Spleen (tissue), 11 donors: Measurements from ENCODE around the gene MOCS1. TPM values are rescaled to one million over a fixed set of nuclear protein-coding genes. Genes with fewer than 3 reads are reported as not detected.

ENCODE experiments used
- DNase-seq: peaks from one replicate; pipeline ENCODE4 v3.0.0-alpha.2; 2020
- H3K27ac ChIP-seq, 8 donors: fragments of 200-600 bp; sonication (generic) in 7 of 8; 1 replicate in 4 of 8; 2 replicates in 4 of 8; pipeline versions ENCODE4 v1.5.0 to v1.8.0; 2016 to 2021; ENCODE audit warnings: inconsistent platforms in 4 of 8, mild to moderate bottlenecking in 4 of 8, moderate library complexity in 1 of 8
- H3K27me3 ChIP-seq, 7 donors: fragments of 200-600 bp; sonication (generic) in 6 of 7; replicated peaks in 1 of 7; 1 replicate in 4 of 7; 2 replicates in 3 of 7; pipeline versions ENCODE4 v1.5.0 to v1.8.0; 2016 to 2021; ENCODE audit warnings: inconsistent platforms in 3 of 7, mild to moderate bottlenecking in 1 of 7
- H3K36me3 ChIP-seq, 6 donors: fragments of 200-600 bp; sonication (generic) in 5 of 6; 1 replicate in 4 of 6; 2 replicates in 2 of 6; pipeline versions ENCODE4 v1.5.0 to v1.8.0; 2016 to 2021; ENCODE audit warnings: inconsistent platforms in 2 of 6
- H3K4me1 ChIP-seq, 6 donors: fragments of 200-600 bp; sonication (generic) in 5 of 6; 1 replicate in 3 of 6; 2 replicates in 3 of 6; pipeline versions ENCODE4 v1.5.0 to v1.8.0; 2016 to 2021; ENCODE audit warnings: inconsistent platforms in 3 of 6
- H3K4me3 ChIP-seq, 8 donors: fragments of 200-600 bp; sonication (generic) in 7 of 8; 1 replicate in 4 of 8; 2 replicates in 4 of 8; pipeline versions ENCODE4 v1.5.0 to v1.8.0; 2016 to 2021; ENCODE audit warnings: inconsistent platforms in 4 of 8, mild to moderate bottlenecking in 4 of 8, moderate library complexity in 2 of 8
- H3K9me3 ChIP-seq, 8 donors: fragments of 200-600 bp; sonication (generic) in 7 of 8; 1 replicate in 4 of 8; 2 replicates in 4 of 8; pipeline versions ENCODE4 v1.5.0 to v1.8.0; 2016 to 2021; ENCODE audit warnings: inconsistent platforms in 4 of 8
- CTCF ChIP-seq, 11 experiments: fragments of 200-600 bp in 7 of 11; fragments of 450-650 bp in 4 of 11; sonication (generic) in 4 of 11; IDR thresholded peaks in 8 of 11; conservative IDR thresholded peaks in 3 of 11; 1 replicate in 7 of 11; 2 replicates in 4 of 11; pipeline versions ENCODE4 v1.4.0 to v1.8.0; 2016 to 2021; ENCODE audit warnings: antibody characterized with exemption in 11 of 11, inconsistent platforms in 4 of 11, mild to moderate bottlenecking in 1 of 11
- POLR2A ChIP-seq, 3 donors: fragments of 450-650 bp; IDR thresholded peaks; one replicate each; pipeline ENCODE4 v1.5.1; 2017; ENCODE audit warnings: antibody characterized with exemption in 3 of 3, mild to moderate bottlenecking in 1 of 3
- POLR2AphosphoS5 ChIP-seq, 3 donors: sonication (generic); formaldehyde crosslinking; IDR thresholded peaks; one replicate each; pipeline ENCODE4 v1.5.1; 2017; ENCODE audit warnings: antibody characterized with exemption in 3 of 3
- WGBS, 5 donors: extraction: QIAGEN DNeasy Blood & Tissue Kit in 3 of 5; methylation state at CpG; one replicate each; pipeline versions ENCODE4 v1.1.5 to v1.1.7; 2013 to 2018; 5-methylcytosine and 5-hydroxymethylcytosine counted together
- intact Hi-C: fragments of 100-400 bp; cut with DNase I; formaldehyde crosslinking; loops from one replicate; pipeline ENCODE4 v1.15.0; 2023; ENCODE audit warnings: low total_unique reads
- polyA plus RNA-seq, 3 donors: library from polyadenylated mRNA; stranded (reverse); fragments of 200-250 nt; gene quantifications; one replicate each; pipeline ENCODE4 v1.2.1, GENCODE V29; 2013
- total RNA-seq, 7 donors: library from RNA; depleted of rRNA in 3 of 7; stranded (reverse); fragments of >200 nt in 3 of 7; fragmentation: NEBNext Ultra II Directional in 4 of 7; extraction: Animal tissue kit (Norgen Biotek cat#: 25700) in 4 of 7; gene quantifications; one replicate each; pipeline versions ENCODE4 v1.1.0 to v1.2.1, GENCODE V29; 2016 to 2021
- donor health status: healthy with polysubstance abuse.
- donor health status: DM: no; HTN: no; CAD: no; lungs with moderate emphysema.
- donor health status: DM: no; HTN: no; CAD: no.
- donor health status: Bipolar disorder and iron deficiency.
- donor health status: healthy.
- donor health status: DM: no; HTN: no; CAD: no.
- donor health status: DM: yes; HTN: yes; CAD: no.

MOCS1 gene
- total and polyA plus RNA-seq, 10 donors, result 1.2 to 10.2 (median 5.6) TPM

DNA sequence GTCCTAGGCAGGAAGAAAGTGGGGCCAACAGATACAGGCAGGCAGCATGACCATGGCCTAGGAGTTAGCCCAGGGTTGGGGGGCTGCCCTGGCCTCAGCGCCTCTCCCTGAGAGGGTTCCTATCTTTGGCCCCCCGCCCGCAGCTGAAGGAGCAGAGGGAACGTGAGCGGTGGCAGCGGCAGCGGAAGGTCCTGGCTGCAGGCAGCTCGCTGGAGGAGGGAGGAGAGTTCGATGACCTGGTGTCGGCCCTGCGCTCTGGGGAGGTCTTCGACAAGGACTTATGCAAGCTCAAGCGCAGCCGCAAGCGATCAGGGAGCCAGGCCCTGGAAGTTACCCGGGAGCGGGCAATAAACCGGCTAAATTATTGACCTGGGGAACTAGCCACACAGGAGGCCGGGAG, 32.6 kb downstream of the MOCS1 start:
- H3K27ac ChIP-seq, result peak overlapping the region in 1 of 8 donors; percentile 13
- no peaks in the 10 kb centered on the region for H3K9me3 ChIP-seq
- H3K4me3 ChIP-seq, result no peak overlapping the region
- DNase-seq, result peak; percentile 63
- TF ChIP-seq CTCF (IDR thresholded peaks at IDR 0.05 in 8 of 11, conservative IDR thresholded peaks at IDR 0.05 in 3 of 11) (no peak), POLR2AphosphoS5 (IDR thresholded peaks at IDR 0.05) (peak in 2 of 3 donors; percentile 26 to 66)
- H3K36me3 ChIP-seq, result peaks cover 0 to 100% (median 5%) of the 10 kb centered on the region in 6 donors
- intact Hi-C loops, result no loop called here
- WGBS, 5 donors, result 78 to 90% (median 86%) methylated on average over 18 to 19 of the region's 19 CpGs
- H3K4me1 ChIP-seq, result no peaks in the 10 kb centered on the region
- peaks cover 0 to 4% (median 0%) of the 10 kb centered on the region in 7 donors for H3K27me3 ChIP-seq

DNA sequence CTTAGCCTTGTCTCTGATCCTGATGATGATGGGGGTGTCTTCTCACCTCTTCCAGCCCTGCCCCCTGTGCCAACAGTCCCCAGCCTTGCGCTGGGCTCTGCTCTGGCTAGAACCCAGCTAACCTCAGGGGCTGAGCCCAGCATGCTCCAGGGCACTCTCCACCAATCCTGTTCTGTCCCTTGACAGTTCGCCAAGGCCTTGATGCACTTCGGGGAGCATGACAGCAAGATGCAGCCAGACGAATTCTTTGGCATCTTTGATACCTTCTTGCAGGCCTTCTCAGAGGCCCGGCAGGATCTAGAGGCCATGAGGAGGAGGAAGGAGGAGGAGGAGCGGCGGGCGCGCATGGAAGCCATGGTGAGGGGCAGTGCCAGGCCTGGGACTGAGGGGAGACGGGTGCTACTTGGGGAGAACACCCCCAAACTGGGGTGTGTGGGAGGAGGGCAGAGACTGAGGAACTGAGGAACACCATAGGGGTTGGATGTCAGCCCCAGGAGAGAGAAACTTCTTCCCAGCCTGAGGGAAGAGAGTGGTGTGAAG, 33.1 kb downstream of the MOCS1 start:
- H3K9me3 ChIP-seq, result no peaks in the 10 kb centered on the region
- DNase-seq, result peak; percentile 71
- peak overlapping the region in 1 of 8 donors; percentile 13 for H3K27ac ChIP-seq
- H3K36me3 ChIP-seq, result peaks cover 0 to 100% (median 6%) of the 10 kb centered on the region in 6 donors
- peaks cover 0 to 6% (median 0%) of the 10 kb centered on the region in 7 donors for H3K27me3 ChIP-seq
- no peaks in the 10 kb centered on the region for H3K4me1 ChIP-seq
- TF ChIP-seq CTCF (IDR thresholded peaks at IDR 0.05 in 8 of 11, conservative IDR thresholded peaks at IDR 0.05 in 3 of 11), result no peak
- no peak for TF ChIP-seq POLR2A (IDR thresholded peaks at IDR 0.05)
- TF ChIP-seq POLR2AphosphoS5 (IDR thresholded peaks at IDR 0.05), result peak in 1 of 3 donors; percentile 4
- intact Hi-C loops, result no loop called here
- 81 to 93% (median 85%) methylated on average over 10 of the region's 10 CpGs for WGBS, 5 donors
- no peak overlapping the region for H3K4me3 ChIP-seq

GRCh38 chr6:39899554-39900295, 34.5 kb downstream of the MOCS1 start:
- Histone ChIP-seq H3K9me3 (no peaks in the 10 kb centered on the region), H3K4me3 (no peak overlapping the region), H3K36me3 (peaks cover 0 to 100% (median 6%) of the 10 kb centered on the region in 6 donors), H3K4me1 (no peaks in the 10 kb centered on the region), H3K27ac (no peak overlapping the region), H3K27me3 (peaks cover 0 to 6% (median 0%) of the 10 kb centered on the region in 7 donors)
- TF ChIP-seq POLR2AphosphoS5 (IDR thresholded peaks at IDR 0.05) (peak in 1 of 3 donors; percentile 10), POLR2A (IDR thresholded peaks at IDR 0.05) (no peak)
- no peak for DNase-seq
- 75 to 94% (median 88%) methylated on average over 10 of the region's 10 CpGs for WGBS, 5 donors
- intact Hi-C loops, result loop anchor here (10.0 kb wide), 1 partner anchor 525 kb away; no protein-coding TSS in a partner anchor

GRCh38 chr6:39898625-39899024, 35.6 kb downstream of the MOCS1 start:
- whole genome bisulfite sequencing, 5 donors, result 79 to 100% (median 91%) methylated on average over 1 to 4 of the region's 4 CpGs
- TF ChIP-seq POLR2AphosphoS5 (IDR thresholded peaks at IDR 0.05) (no peak), CTCF (IDR thresholded peaks at IDR 0.05 in 8 of 11, conservative IDR thresholded peaks at IDR 0.05 in 3 of 11) (no peak), POLR2A (IDR thresholded peaks at IDR 0.05) (no peak)
- peaks cover 0 to 6% (median 0%) of the 10 kb centered on the region in 7 donors for H3K27me3 ChIP-seq
- H3K9me3 ChIP-seq, result no peaks in the 10 kb centered on the region
- H3K27ac ChIP-seq, result no peak overlapping the region
- intact Hi-C loops, result loop anchor here (10.0 kb wide), 1 partner anchor 524 kb away; no protein-coding TSS in a partner anchor
- H3K4me3 ChIP-seq, result no peak overlapping the region
- peaks cover 0 to 100% (median 6%) of the 10 kb centered on the region in 6 donors for H3K36me3 ChIP-seq
- no peak for DNase-seq
- no peaks in the 10 kb centered on the region for H3K4me1 ChIP-seq
